Right renal pelvis (tissue), 4 donors: ENCODE results near the gene RBM38. TPM values are rescaled to one million over a fixed set of nuclear protein-coding genes. Genes with fewer than 3 reads are reported as not detected.

Source experiments
- DNase-seq, 4 donors: peaks; one replicate each; pipeline ENCODE4 v3.0.0-alpha.2; 2013; ENCODE audit warnings: low read depth in 4 of 4, low spot score in 3 of 4, missing footprints in 1 of 4
- polyA plus RNA-seq, 4 donors: library from polyadenylated mRNA; unstranded; fragments of 120-200 nt; gene quantifications; one replicate each; pipeline ENCODE4 v1.2.1, GENCODE V29; 2013; ENCODE audit not compliant: insufficient read length in 4 of 4

The RBM38 gene
- polyA plus RNA-seq, 4 donors = 24.4 to 39.0 (median 29.5) TPM

DNA sequence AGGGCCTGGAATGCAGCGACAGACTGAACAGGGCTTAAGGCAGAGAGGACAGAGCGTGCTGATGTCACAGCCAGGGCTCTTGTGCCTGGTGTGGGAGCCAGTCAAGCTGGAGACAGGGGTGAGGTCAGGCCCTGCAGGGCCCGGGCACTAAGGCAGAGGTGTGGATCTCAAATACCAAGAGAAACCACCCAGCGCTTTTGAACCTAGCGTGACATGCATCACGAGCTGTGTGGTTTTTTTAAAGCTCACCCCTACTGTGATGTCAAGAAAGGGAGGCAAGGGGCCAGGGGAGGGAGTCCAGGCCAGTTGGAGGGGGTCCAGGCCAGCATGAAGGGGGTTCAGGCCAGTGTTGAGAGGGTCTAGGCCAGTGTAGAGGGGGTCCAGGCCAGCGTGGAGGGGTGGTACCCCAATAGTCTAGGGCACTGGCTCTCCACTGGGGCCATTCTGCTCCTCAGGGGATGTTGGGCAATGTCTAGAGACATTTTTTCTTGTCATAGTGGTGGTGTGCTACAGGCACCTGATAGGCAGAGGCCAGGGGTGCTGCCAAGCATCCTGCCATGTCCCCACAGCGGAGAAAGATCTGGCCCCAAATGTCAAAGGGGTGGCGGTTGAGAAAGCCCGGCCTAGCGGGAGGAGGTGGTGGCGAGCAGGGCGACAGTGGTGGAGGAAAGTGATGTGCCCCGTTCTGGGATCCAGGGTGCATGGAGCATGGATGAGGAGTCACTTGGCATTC is 42.6 kb downstream of the RBM38 start:
- DNase-seq = no peak

DNA sequence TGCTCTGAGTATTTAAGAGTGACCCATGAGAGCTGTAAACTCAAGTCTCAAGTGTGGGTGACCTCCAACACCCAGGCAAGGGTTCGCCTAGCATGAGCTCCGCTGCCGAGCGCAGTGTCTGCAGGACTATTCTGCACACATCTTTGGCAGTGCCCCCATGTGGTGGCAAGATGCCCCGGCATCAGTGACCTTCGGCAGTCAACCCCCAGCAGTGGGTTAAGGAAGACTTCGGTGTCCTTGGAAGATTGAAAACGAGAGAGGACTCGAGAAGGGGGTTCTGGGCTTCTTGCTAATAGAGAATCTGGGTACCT is 43.1 kb downstream of the RBM38 start:
- DNase-seq = no peak

DNA sequence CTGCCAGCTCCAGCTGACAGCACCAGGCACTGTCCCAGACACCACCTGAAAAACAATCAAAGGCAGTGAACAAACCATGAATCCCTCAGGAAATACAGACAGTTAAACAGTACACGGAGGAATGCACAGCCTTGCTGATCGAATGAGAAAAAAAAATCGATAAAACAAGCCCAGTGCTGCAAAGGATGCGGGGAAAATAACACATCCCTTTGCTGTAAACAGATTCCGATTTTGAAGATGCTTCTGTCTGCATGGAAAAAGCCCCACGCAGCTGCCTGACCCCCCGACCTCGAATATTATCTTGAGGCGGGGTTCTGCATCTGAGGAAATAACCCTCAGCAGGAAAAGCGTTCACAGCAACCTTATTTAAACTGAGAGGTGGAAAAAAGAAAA is 43.9 kb downstream of the RBM38 start:
- DNase-seq = no peak

DNA sequence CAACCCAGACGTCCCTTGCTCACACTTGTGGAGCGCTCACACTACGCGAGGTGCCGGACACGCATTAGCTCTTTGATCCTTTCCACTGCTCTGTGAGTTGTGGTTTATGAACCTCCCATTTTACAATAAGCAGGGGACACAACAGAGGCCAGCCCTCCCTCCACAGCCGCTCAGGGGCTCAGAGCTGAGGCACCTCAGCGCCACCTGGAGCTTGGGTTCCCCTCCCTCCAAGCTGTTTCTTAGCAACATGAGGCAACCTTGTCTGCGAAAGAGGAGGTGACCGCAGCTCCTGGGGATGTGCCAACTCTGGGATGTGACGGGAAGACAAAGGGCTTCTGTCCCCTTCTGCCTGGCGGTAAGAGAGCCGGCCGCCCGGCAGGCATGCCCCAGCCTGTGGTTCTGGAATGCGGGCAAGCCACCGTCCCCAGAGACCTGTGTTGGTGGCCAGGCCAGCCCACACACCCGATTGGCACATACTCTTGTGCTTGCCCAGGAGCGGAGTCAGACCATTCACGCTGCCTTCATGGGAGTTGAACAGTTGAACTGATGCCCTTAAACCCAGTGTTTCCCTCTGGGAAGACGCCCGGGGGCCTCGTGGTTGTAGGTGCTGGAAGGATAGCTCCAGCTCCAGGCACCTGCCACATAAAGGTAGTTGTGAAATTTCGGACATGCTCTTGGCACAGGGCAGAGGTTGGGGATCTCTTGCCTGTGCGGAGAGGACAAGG is 44.5 kb downstream of the RBM38 start:
- DNase-seq = peak in 1 of 4 donors; percentile 35

DNA sequence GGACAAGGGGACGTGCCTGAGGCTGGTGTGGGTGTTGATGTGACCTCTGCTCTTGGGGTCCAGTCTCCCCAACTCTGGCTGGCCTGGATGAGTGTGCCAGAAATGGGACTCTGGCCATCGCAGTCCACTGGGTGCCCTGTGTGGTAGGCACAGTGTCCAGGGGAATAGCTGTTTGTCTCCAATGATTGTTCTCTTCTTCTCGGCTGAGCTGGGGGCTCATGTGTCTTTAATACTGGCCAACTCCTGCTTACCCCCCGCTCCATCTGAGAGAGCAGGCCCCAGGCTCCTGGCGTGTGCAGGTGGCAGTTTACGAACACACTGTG is 45.0 kb downstream of the RBM38 start:
- no peak for DNase-seq

DNA sequence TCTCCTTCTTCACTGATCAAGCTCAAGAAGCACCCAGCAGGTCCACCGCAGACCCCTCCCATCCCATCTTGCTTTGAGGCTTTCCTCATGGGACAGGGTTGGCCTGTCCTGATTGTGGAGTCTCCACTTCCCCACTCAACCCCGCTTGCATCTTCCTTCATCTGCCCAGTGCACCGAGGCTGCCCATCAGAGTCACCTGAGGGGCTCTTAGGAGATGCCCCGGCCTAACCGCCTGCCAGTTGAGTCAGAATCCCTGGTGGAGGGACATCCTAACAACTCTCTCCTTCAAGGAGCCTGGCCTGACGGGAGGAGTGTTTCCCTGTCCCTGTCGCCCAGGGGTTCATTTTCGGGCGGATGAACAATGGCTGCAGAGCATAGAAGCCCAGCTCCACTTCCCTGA is 46.1 kb downstream of the RBM38 start:
- no peak for DNase-seq

DNA sequence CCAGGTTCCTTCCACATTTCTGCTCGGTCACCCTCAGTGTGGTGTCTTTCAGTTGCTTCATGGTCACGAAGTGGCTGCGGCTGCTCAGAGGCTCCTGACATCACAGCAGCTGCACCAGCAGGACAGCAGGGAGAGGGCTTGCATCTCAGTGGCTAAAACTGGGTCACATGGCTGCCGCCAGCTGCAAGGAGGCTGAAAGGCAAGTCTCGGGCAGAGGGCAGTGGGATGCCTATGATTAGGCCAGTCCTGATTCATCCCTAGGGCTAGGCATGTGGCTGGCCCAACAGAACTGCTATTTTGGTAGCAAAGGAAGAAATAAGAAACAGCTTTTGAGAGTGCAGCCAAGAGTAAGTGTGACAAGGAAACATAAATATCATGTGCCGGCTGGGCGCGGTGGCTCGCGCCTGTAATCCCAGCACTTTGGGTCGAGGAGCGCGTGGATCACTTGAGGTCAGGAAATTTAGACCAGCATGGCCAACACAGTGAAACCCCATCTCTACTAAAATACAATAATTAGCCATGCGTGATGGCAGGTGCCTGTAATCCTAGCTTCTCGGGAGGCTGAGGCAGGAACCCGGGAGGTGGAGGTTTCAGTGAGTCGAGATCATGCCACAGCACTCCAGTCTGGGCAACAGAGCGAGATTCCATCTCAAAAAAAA is 46.6 kb downstream of the RBM38 start:
- DNase-seq = no peak

DNA sequence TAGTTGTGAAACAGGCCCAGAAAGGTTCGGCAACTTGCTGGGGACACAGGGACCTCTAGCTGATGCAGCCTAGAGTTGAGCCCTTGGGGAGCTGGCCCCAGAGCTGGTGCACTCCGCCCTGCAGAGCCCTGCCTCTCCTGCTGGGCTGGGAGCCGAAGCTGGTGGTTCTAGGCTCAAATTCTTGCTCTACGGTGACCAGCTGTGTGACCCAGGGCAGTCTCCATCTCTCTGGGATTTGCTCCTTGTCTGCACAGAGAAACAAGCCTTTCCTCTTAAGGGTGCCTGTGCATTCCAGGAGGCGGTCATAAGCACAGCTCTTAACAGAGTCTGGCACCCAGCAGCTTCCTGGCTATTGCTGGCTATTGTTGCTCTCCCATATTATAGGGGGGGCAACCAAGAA is 47.4 kb downstream of the RBM38 start:
- DNase-seq = no peak

DNA sequence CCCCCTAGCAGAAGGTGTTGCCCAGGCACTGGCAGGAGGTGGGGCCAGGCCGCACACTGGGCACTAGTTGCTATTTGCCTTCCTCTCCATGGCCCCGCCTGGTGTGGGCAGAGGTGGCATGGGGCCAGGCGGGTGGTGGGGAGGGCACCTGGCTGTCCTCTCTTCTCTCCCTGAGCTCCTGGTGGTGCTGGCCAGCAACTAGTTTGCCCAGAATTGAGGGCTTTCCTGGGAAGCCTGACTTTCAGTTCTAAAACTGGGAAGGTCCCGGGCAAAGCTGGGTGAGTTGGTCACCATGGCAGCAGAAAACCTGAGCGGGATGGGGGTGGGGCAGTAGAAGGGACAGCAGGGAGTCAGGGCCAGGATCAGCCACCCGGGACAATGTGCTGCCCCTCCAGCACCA is 48.2 kb downstream of the RBM38 start:
- peak in 1 of 4 donors; percentile 42 for DNase-seq

DNA sequence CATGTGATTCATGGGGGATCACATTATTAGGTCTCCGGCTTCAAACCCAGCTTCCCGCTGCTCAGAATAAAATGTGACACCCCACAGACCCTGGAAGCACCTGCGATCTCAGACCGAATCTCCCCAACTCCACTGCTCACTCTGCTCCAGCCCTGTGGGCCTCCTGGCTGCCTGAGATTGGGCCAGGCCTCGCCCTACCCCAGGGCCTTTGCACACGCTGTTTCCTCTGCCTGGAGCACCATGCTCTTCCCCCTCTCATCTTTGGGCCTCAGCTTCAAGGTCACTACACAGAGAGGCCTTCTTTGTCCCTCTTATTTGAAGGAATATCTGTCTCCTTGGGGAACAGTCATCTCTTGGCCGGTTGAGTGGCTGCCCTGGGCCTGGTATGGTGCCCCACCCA is 48.8 kb downstream of the RBM38 start:
- DNase-seq = no peak

DNA sequence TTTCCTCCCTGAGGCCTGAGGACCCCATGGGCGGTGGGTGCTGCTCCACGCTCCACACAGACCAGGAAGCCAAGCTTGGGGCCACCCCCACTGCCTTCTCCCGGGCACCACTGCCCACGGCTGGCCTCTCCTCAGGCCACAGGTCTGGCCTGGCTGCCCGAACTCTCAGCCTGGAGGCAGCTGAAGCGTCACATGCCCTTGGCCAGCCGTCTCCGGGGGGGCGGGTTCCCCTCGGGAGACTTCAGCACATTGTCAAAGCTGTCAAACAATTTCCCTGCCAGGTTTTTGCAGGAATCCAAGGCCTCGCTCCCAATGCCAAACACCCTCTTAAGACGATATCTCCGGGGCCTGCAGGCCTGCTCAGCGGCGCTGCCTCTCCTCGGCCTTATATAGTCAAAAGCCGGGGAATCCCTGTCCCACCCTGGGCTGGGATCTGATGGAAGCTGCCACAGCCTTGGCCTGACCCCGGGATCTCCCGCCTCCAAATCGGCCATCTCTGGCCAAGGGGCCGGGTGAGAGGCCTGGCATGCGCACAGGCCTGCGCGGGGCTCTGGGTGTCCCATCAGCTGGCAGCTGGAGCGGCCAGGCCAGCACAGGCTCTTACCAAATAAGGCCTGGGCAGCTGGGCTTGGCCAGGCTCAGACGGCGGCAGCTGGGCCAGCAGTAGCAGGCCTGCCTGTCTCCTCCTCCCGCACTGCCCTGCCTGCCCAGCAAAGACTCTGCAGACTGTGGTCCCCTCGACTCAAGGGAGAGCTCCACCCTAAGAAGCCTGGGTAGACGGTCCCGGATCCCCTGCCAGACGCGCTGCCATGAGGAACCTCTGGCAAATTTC is 49.7 kb downstream of the RBM38 start:
- no peak for DNase-seq

DNA sequence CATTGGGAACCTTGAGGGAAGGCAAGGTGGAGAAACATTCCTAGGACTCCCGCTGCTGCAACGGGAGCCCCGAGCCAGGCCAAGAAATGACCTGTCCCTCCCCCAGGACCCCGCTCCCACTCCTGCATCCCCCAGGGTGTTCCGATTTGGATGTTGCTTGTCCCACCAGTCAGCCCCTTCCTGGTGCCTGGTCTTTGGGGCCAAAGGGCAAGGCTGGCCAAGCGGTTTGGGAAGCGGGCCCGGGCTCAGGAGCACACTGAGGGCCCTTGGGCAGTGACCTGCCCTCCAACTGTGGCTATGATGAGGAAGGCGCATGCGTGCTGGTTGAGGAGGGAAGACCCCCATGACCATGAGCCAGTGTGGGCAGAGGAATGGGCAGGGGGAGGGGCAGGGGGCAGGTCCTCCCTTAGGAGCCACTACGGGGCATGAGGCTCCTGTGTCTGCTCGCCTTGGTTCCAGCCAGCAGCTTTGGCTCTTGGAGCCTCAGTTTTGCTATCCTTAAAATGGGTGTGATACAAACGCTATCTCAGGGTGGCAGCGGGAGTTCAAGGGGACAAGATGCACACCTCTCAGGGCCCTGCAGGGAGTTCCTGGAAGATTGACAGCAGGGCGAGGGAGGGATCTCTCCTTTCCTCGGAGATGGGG is 50.4 kb downstream of the RBM38 start:
- DNase-seq = no peak

DNA sequence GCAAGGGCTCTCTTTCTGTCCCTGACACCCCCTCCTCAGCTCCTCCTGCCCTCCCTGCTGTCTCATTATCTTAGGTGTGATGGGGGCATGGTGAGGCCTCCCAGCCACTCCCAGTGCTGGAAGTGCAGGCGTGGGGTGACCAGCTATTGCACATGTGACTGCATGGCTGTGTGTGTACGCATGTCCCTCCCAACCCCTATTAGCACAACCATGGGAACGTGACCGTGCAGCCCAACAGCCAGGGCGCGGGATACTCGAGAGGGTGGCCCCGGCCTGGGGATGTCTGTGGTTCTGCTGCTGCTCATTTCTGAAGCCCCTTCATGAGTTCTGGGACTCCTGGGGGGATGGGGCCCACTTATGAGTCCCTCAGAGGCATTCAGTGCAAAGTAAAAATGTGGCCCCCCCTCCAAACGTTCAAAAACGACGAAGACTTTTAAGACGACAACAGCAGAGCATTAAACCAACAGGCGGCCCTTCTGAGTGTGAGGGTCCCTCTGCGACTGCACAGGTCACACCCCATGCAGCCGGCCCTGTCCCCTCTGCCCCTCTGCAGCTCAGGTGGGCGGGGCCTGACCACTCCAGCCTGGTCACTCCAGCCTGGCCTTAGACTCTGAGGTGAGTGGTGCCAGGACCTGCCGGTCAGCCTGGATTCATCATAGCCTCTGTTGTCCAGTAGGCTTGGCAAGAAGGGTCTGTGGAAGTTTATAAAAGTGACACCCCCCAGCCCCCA is 51.1 kb downstream of the RBM38 start:
- no peak for DNase-seq

DNA sequence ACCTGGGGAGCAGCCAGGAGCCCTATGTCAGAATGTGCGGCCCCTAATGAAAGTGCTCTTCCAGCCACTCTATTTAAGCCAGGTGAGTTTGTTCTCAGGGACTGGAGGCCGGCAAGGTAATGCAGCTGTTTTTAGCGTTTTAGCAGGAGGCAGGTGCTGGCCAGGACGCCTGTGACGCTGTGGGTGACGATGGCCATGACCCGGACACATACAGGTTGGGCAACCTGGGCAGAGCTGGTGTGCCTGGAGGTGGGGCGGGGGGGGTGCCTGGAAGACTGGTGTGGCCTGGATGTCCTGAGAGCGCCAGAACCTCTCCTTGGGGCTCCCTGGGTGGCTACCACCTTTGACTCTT is 51.7 kb downstream of the RBM38 start:
- DNase-seq = no peak

DNA sequence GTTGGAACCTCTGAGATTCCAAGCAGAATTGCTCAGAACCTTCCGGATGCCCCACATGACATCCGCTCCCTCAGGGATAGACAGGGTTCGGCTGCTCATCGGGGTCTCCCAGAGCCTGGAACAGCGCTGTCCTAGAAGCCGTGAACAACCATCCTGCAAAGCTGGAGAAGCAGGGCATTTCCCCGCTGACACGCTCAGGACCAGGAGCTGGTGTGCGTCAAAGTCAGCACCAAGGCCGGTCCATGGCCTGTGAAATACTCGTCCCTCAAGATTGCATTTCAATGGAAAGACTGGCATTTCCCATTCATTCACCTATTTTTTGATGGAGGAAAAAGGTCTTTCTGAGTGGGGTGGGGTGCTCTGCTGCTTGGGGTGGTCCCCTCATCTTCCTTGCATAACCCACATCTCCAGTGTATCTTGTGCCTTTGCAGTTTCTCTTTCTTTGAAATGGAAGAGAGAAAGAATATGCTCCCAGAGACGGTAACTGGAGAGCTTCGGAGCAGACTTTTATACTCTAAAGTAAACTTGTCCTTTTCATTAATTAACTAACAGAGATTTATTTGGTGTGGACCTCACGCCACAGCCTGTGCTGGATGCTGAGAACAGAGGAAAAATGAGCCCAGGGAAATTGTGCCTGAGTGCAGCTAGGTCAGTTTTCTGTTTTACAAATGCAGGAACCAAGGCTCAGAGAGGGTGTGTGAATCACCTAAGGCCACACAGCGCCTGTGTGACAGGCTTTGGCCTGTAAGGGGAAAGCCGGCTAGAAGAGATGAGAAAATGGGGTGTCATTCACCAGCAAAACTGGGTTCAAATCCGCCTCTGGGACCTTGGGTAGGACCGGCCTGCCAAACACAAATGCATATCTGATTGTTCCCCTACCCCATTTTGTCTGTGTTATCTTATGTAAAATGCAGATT is 52.4 kb downstream of the RBM38 start:
- no peak for DNase-seq

DNA sequence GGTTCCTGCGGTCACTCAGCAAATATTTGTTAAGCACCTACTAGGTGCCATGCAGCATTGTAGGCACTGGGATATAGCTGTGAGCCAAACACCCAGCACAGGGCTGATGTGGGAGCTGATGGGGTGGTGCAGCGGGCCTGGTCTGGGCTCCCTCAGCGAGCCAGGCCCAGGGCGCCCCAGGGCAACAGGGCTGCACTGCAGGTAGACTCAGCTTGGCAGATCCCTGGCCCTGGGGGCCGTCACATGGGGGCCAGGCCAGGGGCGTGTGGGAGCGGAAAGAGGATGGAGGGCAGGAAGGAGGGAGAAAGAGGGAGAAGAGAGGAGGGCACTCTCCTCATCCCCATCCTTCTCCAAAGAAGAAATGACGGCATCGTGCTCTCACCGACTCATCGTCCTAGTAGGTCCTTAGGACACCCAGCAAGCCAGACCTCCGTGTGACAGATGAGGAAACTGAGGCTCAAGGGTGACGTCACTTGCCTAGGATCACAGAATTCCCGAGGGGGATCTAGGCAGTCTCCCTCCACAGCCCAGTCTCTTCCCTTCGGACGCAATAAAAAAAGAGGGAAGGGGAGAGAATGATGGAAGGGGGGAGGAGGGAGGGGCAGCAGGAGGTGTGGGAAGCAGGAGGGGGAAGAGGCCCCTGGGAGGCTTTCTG is 53.3 kb downstream of the RBM38 start:
- no peak for DNase-seq

DNA sequence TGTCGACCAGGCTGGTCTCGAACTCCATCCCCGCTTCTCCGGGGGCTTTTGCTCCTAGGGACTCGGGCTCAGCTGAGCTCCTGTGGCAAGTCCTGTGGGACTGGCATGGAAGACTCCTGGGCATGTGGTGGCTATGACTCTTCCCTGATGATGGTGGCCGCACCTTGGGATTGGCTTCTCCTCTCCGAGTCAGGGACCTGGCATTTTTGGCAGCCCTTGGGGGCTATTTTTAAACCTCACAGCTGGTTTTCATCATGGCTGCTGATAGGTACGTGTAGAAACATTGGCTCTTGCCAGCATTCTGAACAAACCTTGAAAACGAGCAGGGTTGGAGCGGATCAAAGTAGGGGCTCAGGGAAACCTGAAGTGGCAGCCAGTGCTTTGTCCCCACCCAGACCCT is 54.1 kb downstream of the RBM38 start:
- no peak for DNase-seq

DNA sequence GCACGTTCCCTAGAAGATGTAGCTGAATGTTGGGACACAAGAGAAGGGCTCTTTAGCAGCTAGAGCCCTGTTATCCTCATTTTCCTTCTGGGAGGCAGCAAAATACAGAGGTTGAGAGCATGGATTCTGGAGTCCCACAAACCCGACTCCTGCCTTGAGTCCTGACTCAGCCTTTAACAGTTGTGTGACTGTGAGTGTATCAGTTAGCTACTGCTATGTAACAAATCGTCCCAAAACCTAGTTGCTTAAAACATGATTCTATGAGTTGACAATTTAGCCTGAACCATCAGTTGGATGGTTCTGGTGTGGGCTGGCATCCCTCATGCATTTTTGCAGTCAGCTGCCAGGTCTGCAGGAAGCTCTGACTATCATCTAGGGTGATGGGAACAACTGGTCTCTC is 54.6 kb downstream of the RBM38 start:
- DNase-seq = no peak
